ENCODE results near the gene FKBP5.
"Not testable (repeated sequence)": the region's sequence is repeated elsewhere in the genome, so short reads cannot be mapped to it uniquely, and the experiment has no call there.

The FKBP5 gene

GRCh38 chr6:35626401-35626800 lies 62.3 kb downstream of the FKBP5 start:
- in situ Hi-C loops (cut with MboI; ENCODE audit: low sequenced_read_pairs): no loop called here

- in situ Hi-C loops (cut with MboI; ENCODE audit: low sequenced_read_pairs): no loop called here
Observed at GRCh38 chr6:35624341-35625070, 64.2 kb downstream of the FKBP5 start.

- in situ Hi-C loops (cut with MboI; ENCODE audit: low sequenced_read_pairs): no loop called here
Observed at GRCh38 chr6:35622283-35622682, 66.4 kb downstream of the FKBP5 start.

DNA sequence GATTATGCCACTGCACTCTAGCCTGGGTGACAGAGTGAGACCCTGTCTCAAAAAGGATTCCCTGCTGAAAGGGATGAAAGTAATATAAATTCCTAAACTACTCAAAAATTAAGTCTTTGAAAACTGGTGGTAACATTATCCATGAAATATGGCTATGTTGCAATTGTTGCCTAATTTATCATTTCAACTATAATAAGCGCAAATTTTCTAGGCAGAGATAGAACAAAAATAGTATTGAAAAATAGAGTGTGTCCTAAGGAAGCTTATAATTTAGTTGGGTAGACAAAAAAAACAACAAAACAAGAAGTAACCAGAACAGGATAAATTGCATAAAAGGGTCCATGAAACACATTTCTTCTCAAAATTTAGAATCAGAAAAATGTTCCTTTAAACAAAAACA lies 68.0 kb downstream of the FKBP5 start:
- in situ Hi-C loops (cut with MboI; ENCODE audit: low sequenced_read_pairs): no loop called here

GRCh38 chr6:35613762-35614161 lies 75.0 kb downstream of the FKBP5 start:
- in situ Hi-C loops (cut with MboI; ENCODE audit: low sequenced_read_pairs): no loop called here

DNA sequence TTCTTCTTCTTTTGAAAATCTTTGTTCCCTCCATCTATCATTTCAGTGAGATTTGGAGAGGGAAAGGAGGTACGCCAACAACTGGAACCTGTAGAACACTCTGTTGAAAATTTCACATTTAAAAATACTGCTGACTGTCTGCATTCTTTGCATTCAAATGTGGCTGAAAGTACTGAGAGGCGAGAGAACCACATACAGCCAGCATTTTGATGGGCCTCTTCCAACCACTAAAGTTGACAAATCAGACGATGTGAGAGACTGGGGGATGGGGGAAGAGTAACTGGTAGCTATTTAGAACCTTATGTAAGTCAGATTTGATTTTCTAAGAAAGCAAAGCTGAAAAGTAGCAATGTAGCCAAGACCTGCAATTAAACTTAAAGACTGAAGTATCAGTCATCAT lies 77.5 kb downstream of the FKBP5 start:
- in situ Hi-C loops (cut with MboI; ENCODE audit: low sequenced_read_pairs): no loop called here

DNA sequence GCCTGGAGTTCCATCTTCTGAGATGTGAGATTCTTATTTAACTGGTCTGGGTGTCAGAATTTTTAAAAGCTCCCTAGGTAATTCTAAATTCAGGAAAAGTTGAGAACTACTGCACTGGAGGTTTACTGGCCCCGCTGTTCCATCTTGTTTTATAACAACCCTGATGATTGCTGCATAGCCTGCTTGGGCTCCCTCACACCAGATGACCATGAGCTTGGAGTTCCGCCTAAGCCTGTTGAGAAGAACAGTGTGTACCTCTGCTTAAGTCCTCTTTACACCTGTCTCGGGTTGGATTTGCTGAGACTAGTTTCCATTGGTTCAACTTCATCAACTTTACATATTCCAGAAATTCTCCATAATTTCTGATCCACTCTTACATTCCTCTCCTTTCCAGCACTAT lies 77.9 kb downstream of the FKBP5 start:
- in situ Hi-C loops (cut with MboI; ENCODE audit: low sequenced_read_pairs): no loop called here

GRCh38 chr6:35609588-35609987 lies 79.1 kb downstream of the FKBP5 start:
- in situ Hi-C loops (cut with MboI; ENCODE audit: low sequenced_read_pairs): no loop called here

- in situ Hi-C loops (cut with MboI; ENCODE audit: low sequenced_read_pairs): no loop called here
Observed at GRCh38 chr6:35607517-35608233, 81.0 kb downstream of the FKBP5 start.

DNA sequence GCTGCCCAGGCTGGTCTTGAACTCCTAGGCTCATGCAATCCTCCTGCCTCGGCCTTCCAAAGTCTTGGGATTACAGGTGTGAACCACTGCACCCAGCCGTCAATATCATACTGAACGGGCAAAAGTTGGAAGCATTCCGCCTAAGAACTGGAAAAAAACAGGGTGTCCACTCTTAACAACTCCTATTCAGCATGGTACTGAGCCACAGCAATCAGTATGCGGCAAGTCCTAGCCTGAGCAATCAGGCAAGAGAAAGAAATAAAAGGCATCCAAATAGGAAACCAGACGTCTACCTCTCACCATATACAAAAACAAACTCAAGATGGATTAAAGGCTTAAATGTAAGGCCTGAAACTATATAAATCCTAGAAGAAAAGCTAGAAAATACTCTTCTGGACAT lies 83.1 kb downstream of the FKBP5 start:
- in situ Hi-C loops (cut with MboI; ENCODE audit: low sequenced_read_pairs): no loop called here

DNA sequence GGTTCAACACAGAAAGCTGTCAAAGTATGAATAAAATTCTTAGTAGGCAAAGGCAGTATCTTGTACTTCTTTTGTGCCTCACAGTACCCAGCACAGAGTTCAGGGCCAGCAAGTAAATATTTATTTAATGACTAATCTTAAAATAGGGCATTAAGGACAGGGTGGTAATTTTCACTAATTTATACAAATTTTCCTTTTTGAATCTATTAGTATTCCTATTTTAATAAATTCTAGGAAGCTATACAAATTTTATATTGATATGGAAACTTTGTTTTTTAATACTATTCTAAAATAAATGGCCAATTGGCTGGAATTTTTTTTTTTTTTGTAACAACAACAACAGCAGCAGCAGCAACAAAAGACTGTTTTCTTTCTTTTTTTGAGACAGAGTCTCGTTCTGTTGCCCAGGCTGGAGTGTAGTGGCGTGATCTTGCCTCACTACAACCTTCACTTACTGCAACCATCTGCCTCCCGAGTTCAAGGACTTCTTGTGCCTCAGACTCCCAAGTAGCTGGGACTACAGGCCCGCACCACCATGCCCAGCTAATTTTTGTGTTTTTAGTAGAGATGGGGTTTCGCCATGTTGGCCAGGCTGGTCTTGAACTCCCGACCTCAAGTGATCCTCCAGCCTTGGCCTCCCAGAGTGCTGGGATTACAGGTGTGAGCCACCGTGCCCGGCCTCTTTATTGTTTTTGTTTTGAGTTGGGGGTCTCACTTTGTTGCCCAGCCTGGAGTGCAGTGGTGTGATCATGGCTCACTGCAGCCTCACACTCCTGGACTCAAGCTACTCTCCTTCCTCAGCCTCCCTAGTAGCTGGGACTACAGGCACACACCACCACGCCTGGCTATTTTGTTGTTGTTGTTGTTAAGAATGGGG lies 85.2 kb downstream of the FKBP5 start:
- in situ Hi-C loops (cut with MboI; ENCODE audit: low sequenced_read_pairs): no loop called here

- in situ Hi-C loops (cut with MboI; ENCODE audit: low sequenced_read_pairs): no loop called here
Observed at GRCh38 chr6:35602133-35602946, 86.4 kb downstream of the FKBP5 start.

DNA sequence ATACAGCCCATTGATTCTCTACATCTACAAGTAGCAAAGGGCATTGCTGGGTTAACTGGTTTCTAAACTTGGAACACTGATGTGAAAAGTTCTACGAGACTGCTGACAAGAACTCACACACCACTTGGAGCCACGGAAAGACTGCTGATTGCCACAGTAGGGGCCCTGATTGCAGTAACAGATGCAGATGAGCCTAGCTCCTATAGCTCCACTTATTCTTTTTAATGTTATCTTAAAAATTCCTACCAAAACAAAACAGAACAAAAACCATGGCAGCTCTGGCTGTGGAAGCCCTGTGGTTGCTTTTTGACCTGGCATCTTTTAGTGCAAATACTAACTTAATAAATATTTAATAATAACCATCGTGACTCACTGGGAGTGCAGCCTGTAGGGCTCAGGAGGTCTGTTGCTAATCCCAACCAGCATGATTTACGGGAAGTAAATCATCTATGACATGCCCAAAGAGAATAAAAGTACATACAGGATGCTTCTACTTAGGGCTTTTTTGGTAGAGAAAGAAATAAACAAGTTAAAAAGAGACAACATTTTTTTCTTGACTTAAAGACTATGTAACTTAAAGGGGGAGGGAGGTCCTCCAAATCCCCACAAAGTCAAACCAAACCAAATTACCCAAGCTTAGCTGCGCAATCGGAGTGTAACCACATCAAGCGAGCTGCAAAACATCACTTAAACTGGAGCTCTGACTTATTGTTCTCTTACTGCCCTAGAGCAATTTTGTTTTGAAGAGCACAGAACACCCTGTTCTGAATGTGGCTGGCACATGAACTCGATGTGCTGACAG lies 87.2 kb downstream of the FKBP5 start:
- in situ Hi-C loops (cut with MboI; ENCODE audit: low sequenced_read_pairs): no loop called here

DNA sequence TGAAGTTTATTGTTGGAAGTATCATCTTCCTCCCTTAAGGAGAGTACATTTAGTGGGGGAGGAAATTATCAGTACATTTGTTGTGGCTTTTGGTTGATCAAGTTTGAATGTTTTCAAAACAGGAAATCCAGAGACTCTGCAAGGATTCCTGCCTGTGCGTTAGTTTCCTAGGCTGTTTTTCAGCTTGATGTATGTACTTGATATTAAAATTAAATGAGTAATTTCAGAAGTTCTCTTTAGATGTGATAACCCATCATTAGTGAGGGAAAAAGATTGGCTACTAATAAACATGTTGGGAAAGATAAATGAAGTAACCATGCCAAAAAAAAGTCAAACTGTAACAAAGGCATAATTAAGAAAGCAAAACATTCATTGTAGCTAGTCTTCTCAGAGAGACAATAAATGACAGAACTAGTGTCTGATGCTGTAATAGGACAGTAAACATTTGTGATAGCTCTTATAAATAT lies 88.0 kb downstream of the FKBP5 start:
- in situ Hi-C loops (cut with MboI; ENCODE audit: low sequenced_read_pairs): no loop called here

DNA sequence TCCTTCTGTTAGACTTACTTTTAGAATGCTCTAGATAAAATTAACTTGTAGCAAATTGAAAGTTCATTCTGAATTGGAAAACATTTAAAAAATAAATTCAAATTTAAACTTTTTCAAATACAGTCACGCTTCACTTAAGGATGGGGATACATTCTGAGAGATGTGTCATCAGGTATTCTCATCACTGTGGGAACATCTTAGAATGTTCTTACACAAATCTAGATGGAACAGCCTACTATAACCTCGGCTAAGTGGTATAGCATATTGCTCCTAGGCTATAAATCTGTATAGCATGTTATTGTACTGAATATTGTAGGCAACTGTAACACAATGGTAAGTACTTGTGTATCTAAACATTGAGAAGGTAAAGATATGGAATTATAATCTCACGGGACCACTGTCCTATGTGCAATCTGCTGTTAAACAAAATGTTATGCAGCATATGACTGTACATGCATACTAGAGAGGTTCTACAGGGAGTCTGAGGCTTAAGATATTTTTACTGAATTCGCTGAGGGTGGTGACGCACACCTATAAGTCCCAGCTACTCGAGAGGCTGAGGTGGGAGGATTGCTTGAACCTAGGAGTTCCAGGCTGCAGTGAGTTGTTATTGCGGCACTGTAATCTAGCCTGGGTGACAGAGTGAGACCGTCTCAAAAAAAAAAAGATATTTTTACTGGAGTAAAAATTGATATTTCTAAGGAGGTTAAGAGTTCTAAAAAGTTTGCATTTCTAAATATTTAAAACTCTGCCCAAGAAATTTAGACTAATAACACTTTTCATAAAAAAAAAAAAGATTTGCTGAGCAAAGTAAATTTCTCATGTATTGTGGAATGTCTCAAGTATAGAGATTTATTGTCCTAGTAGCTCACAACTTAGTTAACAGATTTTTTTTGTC lies 88.7 kb downstream of the FKBP5 start:
- in situ Hi-C loops (cut with MboI; ENCODE audit: low sequenced_read_pairs): no loop called here

GRCh38 chr6:35598621-35599020 lies 90.1 kb downstream of the FKBP5 start:
- in situ Hi-C loops (cut with MboI; ENCODE audit: low sequenced_read_pairs): not testable (repeated sequence)

DNA sequence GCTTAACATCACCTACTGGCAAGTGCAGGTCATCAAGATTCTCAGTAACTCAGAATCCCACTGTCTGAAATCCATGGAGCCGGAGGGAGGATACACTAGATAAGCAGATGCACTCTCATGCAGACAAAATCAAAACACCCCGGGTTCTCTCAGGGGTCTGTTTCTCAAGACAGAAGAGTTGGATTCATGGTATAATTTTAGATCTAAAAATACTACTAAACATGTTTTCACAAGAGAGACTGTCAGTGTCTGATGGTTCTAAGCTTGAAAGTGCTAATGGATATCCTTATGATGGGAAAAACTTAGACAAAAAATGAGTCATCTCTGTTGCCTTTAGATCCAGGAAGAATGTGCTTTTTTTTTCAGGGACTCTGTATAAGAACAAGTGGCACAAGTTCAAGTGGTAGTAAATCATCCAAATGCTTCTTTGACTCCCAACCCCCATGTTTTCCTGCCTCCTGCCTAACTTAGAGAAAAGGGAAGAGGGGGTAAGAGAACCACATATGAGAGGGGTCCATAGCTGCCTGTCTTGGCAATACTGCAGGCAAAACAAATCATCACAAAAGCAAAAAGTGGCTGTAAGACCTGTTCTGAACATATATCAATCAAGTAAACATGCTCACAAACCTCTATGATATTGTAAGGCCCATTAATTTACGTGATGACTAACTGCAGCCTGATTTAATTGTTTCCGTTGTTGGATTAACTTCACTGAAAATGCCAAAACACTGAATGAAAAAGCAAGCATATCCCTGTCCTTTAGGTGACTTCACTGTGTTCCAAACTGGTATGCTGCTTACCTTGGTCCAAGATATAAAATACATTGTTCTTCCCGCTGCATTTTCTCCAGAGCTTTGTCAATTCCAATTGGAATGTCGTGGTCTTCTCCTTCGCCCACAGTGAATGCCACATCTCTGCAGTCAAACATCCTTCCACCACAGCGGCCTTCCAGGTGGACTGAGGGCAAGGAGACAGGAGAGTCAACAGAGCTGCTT lies 92.0 kb downstream of the FKBP5 start:
- in situ Hi-C loops (cut with MboI; ENCODE audit: low sequenced_read_pairs): no loop called here
